GM21381 (cell line): Measurements from ENCODE around the gene EED.
"Not testable (repeated sequence)": the region's sequence is repeated elsewhere in the genome, so short reads cannot be mapped to it uniquely, and the experiment has no call there.

ENCODE experiments used
- ATAC-seq: cut with Tn5 transposase; IDR thresholded peaks from one replicate; pipeline ENCODE4 v1.9.1; 2021; ENCODE audit warnings: mild to moderate bottlenecking, moderate library complexity; ENCODE audit not compliant: unreplicated experiment

The EED gene

GRCh38 chr11:86218125-86219084 is 26.1 kb upstream of the EED start:
- peak; percentile 47 for ATAC-seq

GRCh38 chr11:86219311-86220193 is 25.0 kb upstream of the EED start:
- peak; percentile 61 for ATAC-seq

GRCh38 chr11:86220653-86221052 is 23.9 kb upstream of the EED start:
- ATAC-seq, result no peak

GRCh38 chr11:86222081-86222480 is 22.5 kb upstream of the EED start:
- no peak for ATAC-seq

GRCh38 chr11:86224575-86224974 is 20.0 kb upstream of the EED start:
- not testable (repeated sequence) for ATAC-seq

GRCh38 chr11:86225344-86225743 is 19.2 kb upstream of the EED start:
- ATAC-seq, result not testable (repeated sequence)

GRCh38 chr11:86228269-86229038 is 16.1 kb upstream of the EED start:
- peak; percentile 50 for ATAC-seq

GRCh38 chr11:86229039-86229330 is 15.6 kb upstream of the EED start:
- peak; percentile 23 for ATAC-seq

GRCh38 chr11:86230179-86230804 is 14.3 kb upstream of the EED start:
- no peak for ATAC-seq

- no peak for ATAC-seq
Measured at GRCh38 chr11:86230921-86231434, 13.6 kb upstream of the EED start.

- ATAC-seq, result no peak
Measured at GRCh38 chr11:86232556-86232955, 12.0 kb upstream of the EED start.

GRCh38 chr11:86234831-86235461 is 9.6 kb upstream of the EED start:
- no peak for ATAC-seq

GRCh38 chr11:86237267-86237804 is 7.2 kb upstream of the EED start:
- no peak for ATAC-seq

- ATAC-seq, result no peak
Measured at GRCh38 chr11:86240164-86240563, 4.4 kb upstream of the EED start.

GRCh38 chr11:86241956-86242535 is 2.5 kb upstream of the EED start:
- ATAC-seq, result no peak

- ATAC-seq, result no peak
Measured at GRCh38 chr11:86243396-86243795, 1.2 kb upstream of the EED start.

GRCh38 chr11:86244063-86244521 is 461 bp upstream of the EED start:
- ATAC-seq, result peak; percentile 64

GRCh38 chr11:86245369-86246292 is 1.1 kb downstream of the EED start:
- ATAC-seq, result no peak
